PC-9 (cell line): ENCODE data around the gene SMCO2.

Experiments used
- EZH2 ChIP-seq: fragments of 200-600 bp; sonication (generic); IDR thresholded peaks from 2 replicates; pipeline ENCODE4 v1.8.0; 2017; ENCODE audit warnings: antibody characterized with exemption, low read depth
- TF ChIP-seq, protein P1 (sequence below): fragments of 200-600 bp; sonication (generic); conservative IDR thresholded peaks from 2 replicates; pipeline ENCODE4 v1.6.1; 2017; ENCODE audit warnings: mixed run types, antibody characterized with exemption, mild to moderate bottlenecking, moderate library complexity

DNA sequence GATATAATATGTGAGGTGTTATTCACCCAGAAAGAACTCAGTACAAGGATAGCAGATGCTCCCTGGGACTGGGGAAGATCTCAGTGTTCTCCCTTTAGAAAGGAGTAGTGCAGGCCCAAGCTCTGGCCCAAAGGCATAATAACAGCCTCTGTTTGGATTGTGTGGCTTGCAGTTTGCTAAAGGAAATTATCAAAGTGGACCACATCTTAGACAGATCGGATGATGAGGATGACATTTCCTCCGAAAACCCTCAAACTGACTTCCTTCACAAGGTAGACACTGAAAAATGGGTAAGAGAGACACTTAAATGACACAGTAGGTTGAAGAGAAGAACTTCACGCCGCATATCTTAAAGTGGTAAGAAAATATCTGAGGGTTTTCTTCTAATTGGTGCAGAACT lies 26.1 kb downstream of the SMCO2 start:
- TF ChIP-seq, protein P1, sequence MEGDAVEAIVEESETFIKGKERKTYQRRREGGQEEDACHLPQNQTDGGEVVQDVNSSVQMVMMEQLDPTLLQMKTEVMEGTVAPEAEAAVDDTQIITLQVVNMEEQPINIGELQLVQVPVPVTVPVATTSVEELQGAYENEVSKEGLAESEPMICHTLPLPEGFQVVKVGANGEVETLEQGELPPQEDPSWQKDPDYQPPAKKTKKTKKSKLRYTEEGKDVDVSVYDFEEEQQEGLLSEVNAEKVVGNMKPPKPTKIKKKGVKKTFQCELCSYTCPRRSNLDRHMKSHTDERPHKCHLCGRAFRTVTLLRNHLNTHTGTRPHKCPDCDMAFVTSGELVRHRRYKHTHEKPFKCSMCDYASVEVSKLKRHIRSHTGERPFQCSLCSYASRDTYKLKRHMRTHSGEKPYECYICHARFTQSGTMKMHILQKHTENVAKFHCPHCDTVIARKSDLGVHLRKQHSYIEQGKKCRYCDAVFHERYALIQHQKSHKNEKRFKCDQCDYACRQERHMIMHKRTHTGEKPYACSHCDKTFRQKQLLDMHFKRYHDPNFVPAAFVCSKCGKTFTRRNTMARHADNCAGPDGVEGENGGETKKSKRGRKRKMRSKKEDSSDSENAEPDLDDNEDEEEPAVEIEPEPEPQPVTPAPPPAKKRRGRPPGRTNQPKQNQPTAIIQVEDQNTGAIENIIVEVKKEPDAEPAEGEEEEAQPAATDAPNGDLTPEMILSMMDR: no peak
- TF ChIP-seq EZH2: no peak
